GM12892 (cell line): ENCODE results near the gene CDC42BPB.
"Not testable (repeated sequence)": the region's sequence is repeated elsewhere in the genome, so short reads cannot be mapped to it uniquely, and the experiment has no call there.

ENCODE experiments used
- DNase-seq: peaks from one replicate; pipeline ENCODE4 v3.0.0; 2011; ENCODE audit not compliant: insufficient read length
- FAIRE-seq: peaks from 2 replicates; lab custom pipeline; 2011; peaks lifted over from hg19 to GRCh38; lab: Jason Lieb, UNC
- POLR2A ChIP-seq: IDR thresholded peaks from 2 replicates; pipeline ENCODE4 v1.6.1; 2011; ENCODE audit warnings: low read depth, low read length, control low read depth
- POLR2AphosphoS5 ChIP-seq: IDR thresholded peaks from 2 replicates; pipeline ENCODE4 v1.6.1; 2011; ENCODE audit warnings: low read depth, low read length, control low read depth
- TAF1 ChIP-seq: IDR thresholded peaks from 2 replicates; pipeline ENCODE4 v1.6.1; 2011; ENCODE audit warnings: low read depth, mild to moderate bottlenecking, control low read depth, low read length, borderline replicate concordance

CDC42BPB gene

DNA sequence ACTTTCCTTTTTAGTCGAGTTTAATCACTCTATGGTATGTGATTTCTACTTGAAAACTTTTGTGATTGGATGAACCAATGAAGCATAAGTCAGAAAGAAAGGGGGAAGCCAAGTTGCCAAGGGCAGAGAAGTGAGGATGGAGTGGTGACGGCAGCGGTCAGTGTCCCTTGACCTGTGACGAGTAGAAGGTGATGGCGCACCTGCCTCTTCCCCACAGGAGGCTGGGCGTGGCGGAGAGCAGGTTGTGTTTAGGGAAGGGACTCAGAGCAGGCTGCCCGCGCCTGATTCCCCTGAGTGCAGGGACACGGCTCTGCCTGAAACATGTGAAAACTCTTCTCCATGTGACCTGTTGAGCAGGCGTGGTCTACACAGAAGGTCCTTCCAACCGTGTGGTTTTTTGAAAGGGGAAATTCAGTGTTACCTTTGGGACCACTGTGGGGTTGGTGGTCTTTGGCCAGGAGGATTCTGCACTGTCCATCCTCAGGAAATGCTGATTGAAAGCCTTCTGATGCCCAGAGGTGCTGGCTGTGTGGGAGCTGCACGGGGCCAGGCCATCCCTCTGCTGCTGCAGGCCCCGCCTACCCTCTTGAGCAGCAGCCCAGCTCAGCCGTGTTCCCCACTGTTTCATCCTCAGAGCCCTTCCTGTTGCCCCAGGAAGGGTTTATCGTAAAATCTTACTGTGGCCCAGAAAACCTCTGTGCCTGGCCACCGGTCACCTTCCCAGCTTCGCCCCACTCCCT is 158.4 kb downstream of the CDC42BPB start:
- peak; percentile 68 for FAIRE-seq
- TF ChIP-seq TAF1: no peak
- TF ChIP-seq POLR2A: no peak
- peak; percentile 65 for TF ChIP-seq POLR2AphosphoS5
- DNase-seq: no peak

DNA sequence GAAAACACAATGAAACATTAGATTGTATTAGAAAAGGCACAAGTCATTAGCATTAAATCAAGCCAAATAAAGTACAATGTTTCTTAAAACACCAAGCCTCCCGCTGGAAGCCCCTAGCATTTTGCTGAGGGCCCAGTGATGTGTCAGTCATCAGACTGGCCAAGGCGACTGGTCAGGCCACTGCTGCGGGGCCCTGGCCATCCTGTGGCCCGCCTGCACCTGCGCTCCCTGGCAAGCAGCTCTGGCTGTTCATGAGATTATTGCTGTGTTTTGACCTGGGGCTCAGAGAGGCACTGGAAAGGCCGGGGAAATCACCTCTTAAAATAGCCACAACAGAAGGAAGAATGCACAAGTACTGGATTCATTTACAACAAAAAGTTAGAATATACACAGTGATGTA is 159.1 kb downstream of the CDC42BPB start:
- TF ChIP-seq POLR2A (no peak), TAF1 (no peak), POLR2AphosphoS5 (no peak)
- DNase-seq: no peak
- no peak for FAIRE-seq

DNA sequence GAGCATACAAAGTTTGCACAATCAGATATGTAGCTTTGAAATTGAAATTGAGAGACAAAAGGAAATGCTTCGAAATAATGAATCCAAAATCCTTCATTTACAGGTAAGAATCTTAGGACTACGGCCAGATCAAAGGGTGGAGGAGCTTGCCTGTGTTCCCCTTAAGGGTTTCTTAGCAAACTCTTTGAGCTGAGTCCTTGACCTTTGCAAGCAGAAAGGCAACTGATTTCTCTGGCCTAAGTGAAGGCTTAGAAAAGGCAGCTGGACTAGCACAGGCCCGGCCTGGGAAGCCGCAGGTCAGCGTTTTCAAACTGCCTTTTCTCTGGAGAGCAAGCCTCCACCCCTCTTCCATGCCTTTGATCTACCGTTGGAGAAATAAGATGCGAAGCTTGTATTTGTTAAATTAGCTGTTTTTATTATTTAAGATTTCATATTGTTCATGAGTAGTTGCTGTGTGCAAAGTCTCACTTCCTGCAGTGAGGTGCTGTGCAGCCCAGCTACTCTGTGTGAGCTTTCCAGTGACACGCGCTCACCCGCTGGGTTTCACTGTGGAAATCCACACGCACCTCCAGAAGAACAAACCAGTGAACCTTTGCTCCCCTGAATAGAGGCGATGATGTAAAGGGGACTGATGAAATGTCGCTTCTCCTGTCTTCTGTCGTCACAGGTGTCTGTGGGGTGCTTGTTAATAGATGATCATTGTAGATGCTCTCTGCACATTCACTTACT is 159.9 kb downstream of the CDC42BPB start:
- TF ChIP-seq POLR2A: no peak
- FAIRE-seq: peak; percentile 54
- no peak for DNase-seq

DNA sequence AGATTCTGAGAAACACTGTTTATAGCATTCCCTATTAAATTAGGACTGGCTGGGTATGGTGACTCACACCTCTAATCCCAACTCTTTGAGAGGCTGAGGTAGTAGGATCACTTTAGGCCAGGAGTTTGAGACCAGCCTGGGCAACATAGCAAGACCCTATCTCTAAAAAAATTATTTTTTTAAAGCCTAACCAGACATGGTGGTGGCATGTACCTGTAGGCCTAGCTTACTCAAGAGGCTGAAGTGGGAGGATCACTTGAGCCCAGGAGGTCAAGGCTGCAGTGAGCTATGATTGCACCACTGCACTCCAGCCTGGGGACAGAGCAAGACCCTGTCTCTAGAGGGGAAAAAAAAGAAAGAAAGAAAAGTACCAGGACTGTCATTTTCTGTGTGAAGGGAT is 160.6 kb downstream of the CDC42BPB start:
- DNase-seq, FAIRE-seq: not testable (repeated sequence)

DNA sequence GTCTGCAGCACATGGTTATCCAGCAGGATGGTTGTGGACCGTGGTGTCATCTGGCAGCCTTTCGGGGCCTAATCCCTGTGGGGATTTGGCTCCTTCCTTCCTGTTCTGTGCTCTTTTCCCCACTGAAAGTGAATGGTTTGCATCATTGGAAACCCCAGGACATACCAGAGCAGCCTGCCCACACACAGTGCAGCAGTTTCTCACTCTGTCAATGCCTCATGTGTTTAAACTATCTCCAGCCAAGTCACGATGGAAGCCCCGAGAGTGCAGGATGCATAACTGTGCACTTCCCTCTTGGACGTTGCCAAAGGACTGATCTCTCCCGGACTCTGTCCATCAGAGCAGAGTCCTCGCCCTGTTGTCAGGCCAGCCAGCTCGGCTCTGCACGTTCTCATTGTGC is 163.9 kb downstream of the CDC42BPB start:
- FAIRE-seq (no peak), DNase-seq (no peak)
- TF ChIP-seq POLR2A (no peak), TAF1 (no peak), POLR2AphosphoS5 (no peak)

DNA sequence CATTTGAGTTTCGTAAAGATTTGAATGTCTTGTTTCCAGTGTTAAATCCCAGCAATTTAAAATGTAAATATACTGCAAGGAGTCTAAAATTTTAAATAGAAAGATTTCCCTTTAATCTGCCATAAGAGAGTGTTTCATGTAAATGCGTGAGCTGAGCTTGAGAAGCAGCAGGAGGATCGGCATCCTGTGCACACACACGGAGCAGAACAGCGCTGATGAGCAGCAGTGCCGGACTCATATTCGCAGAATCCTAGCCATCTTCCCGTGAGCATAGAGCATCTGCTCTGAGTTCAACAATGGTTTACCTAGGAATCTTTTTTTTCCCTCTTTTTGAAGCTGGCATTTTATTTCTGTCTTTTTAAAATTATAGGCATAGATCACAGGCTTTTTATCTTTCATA is 164.7 kb downstream of the CDC42BPB start:
- TF ChIP-seq POLR2AphosphoS5: no peak
- no peak for TF ChIP-seq POLR2A
- FAIRE-seq: no peak
- DNase-seq: no peak

DNA sequence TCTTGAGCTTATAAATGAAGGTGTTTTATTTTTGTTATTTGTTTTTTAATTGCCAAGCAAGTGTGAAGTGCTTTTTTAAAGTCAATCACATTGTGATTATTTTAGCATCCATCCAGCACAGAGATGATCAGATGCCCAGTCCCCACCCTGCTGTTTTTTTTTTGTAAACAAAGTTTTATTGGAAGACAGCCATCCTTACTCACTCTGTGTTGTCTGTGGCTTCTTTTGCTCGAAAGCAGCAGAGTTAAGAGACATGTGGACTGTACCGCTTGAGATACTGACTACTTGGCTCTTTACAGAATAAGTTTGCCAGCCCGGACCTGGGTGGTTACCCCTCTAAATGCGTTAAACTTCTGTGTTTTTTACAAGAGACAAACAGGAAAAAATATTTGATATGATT is 165.8 kb downstream of the CDC42BPB start:
- TF ChIP-seq POLR2AphosphoS5 (no peak), TAF1 (no peak), POLR2A (no peak)
- FAIRE-seq (peak; percentile 24), DNase-seq (no peak)

DNA sequence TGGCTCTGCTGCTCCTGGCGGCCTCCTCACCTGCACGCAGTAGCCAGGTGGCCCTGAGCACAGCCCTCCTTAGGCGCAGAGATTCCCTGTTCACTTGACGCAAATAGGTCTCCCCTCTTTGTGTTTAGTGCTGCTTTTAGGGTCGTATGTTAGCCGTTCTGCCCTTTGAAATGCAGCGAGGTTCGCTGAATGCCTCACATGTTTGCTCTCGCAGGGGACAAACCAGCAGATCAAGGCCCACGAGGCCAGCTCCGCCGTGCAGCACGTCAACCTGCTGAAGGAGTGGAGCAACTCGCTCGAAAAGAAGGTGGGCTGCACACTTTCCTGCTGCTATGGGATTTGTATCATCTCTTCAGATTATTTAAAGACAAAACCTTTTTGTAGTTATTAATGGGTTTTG is 166.2 kb downstream of the CDC42BPB start:
- DNase-seq (no peak), FAIRE-seq (no peak)
- no peak for TF ChIP-seq POLR2A
- no peak for TF ChIP-seq TAF1
- no peak for TF ChIP-seq POLR2AphosphoS5

DNA sequence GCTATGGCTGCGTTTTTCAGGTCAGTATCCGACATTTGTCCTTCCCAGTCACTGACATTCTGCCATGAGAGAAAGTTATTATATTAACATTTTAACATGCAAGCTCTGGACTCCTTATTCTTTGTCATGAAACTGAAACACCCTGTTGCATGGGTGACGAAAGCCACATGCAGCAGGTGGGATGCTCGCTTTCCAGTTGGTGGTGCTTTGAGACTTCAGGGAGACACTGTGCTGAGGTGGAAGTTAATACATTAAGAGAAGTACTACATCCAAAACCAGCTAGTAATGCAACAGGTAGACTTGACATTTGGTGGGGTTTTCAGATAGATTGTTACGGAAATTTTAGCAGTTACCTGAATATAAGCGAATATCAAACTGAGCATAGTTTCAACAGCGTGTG is 167.7 kb downstream of the CDC42BPB start:
- no peak for TF ChIP-seq POLR2A
- TF ChIP-seq TAF1: no peak
- no peak for TF ChIP-seq POLR2AphosphoS5
- FAIRE-seq (no peak), DNase-seq (no peak)

DNA sequence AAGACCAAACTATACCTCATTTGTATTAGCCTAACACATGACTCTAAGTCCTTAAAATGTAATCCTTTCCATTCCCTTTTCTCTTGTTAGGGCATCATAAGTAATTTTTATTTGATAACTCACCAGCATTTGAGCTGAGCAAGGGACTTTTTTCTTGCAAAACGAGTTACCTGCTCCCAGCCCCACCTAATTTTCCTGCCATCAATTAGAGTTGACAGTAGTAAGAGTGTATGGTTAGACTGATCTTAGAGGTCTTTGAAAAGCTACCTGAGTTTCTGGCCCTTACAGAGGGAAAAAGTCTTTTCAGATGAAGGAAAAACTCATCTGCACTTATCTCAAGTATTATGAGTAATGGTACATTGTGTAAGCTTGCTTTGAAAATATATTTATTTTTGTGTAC is 168.6 kb downstream of the CDC42BPB start:
- no peak for FAIRE-seq
- DNase-seq: no peak
- TF ChIP-seq POLR2AphosphoS5: no peak
- TF ChIP-seq TAF1: no peak
- no peak for TF ChIP-seq POLR2A

DNA sequence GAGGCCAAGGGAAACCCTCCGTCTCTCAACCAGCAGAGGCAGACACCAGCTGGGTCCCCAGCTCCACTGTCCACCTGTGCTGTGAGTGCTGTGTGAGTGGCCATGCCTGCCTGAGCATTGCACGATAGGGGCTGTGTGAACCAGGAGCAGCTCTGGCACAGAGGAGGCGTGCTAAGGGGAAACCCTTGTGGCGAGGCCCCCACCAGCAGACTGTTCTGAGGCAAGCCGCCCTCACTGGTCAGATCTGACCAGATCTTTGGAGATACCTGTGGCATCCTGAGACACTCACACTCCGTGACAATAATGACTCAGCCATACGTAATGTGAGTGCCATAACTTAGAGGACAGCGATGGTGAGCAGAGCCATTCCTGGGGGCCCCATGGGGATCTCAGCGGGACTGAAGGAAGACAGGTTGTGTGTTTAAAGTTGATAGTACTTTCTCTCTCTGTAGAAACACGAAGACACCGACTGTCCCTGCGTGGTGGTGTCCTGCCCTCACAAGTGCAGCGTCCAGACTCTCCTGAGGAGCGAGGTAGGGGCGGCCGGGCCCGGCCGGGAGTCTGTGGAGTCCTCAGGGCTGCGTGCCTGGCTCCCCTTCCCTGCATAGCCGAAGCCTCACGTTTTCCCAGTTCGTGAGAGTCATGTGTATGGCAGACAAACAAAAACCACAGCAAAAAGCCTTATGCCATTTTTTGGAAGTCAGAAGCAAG is 171.5 kb downstream of the CDC42BPB start:
- no peak for FAIRE-seq
- TF ChIP-seq POLR2A (no peak), POLR2AphosphoS5 (peak; percentile 49; the same call in 1 of the 2 replicates), TAF1 (no peak)
- DNase-seq: no peak

DNA sequence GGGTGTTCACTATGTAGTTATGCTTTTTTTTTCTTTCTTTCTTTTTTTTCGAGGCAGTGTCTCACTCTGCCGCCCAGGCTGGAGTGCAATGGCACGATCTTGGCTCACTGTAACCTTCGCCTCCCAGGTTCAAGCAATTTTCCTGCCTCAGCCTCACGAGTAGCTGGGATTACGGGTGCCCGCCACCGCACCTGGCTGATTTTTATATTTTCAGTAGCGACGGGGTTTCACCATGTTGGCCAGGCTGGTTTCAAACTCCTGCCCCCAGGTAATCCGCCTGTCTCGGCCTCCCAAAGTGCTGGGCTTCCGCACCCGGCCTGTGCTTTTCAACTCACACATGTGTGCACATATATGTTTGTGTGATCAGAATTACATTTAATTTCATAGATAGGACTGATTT is 173.8 kb downstream of the CDC42BPB start:
- FAIRE-seq: no peak
- TF ChIP-seq TAF1: no peak
- no peak for TF ChIP-seq POLR2A
- TF ChIP-seq POLR2AphosphoS5: no peak; the same call in 1 of the 2 replicates

More for the DNA sequence above, 173.8 kb downstream of the CDC42BPB start:
- DNase-seq: no peak
